Inflammatory macrophage (primary cell): Measurements from ENCODE around the gene OR2T8.

Experiments used
- DNase-seq, 2 donors: peaks; one replicate each; pipeline ENCODE4 v3.0.0-alpha.2; 2020 to 2022

Gene OR2T8

GRCh38 chr1:247962911-247963588 lies 43.0 kb downstream of the OR2T8 start:
- no peak for DNase-seq

GRCh38 chr1:247964933-247965332 lies 44.9 kb downstream of the OR2T8 start, which contains the start of gene OR2AK2:
Gene OR2AK2 (plus strand): TSS chr1:247965233. CDS start chr1:247965377, 144 bp downstream.
- no peak for DNase-seq

GRCh38 chr1:247966532-247967204 lies 46.6 kb downstream of the OR2T8 start:
- peak; percentile 10 to 16 for DNase-seq
